HEK293T (cell line): ENCODE measurements around the gene SETD1B.

Experiments used
- ARNT ChIP-seq: fragments of 450-650 bp; IDR thresholded peaks from 2 replicates; pipeline ENCODE4 v1.6.1; 2017; ENCODE audit warnings: mild to moderate bottlenecking
- BHLHE40 ChIP-seq: fragments of 450-650 bp; IDR thresholded peaks from 2 replicates; pipeline ENCODE4 v1.6.1; 2016; ENCODE audit warnings: mild to moderate bottlenecking, moderate library complexity, borderline replicate concordance
- FOXA1 ChIP-seq: fragments of 450-650 bp; IDR thresholded peaks from 2 replicates; pipeline ENCODE4 v1.6.1; 2016; ENCODE audit warnings: mild to moderate bottlenecking
- FOXK2 ChIP-seq: fragments of 450-650 bp; IDR thresholded peaks from 2 replicates; pipeline ENCODE4 v1.6.1; 2016; ENCODE audit warnings: mild to moderate bottlenecking
- HDGF ChIP-seq: fragments of 450-650 bp; IDR thresholded peaks from 2 replicates; pipeline ENCODE4 v1.6.1; 2017; ENCODE audit warnings: antibody characterized with exemption, borderline replicate concordance
- NFRKB ChIP-seq: fragments of 450-650 bp; IDR thresholded peaks from 2 replicates; pipeline ENCODE4 v1.6.1; 2016; ENCODE audit warnings: mild to moderate bottlenecking, moderate library complexity
- PKNOX1 ChIP-seq: fragments of 450-650 bp; IDR thresholded peaks from 2 replicates; pipeline ENCODE4 v1.6.1; 2016
- SP1 ChIP-seq: fragments of 450-650 bp; IDR thresholded peaks from 2 replicates; pipeline ENCODE4 v1.6.1; 2017
- TARDBP ChIP-seq: fragments of 450-650 bp; IDR thresholded peaks from 2 replicates; pipeline ENCODE4 v1.6.1; 2016
- ZNF384 ChIP-seq: fragments of 450-650 bp; IDR thresholded peaks from 2 replicates; pipeline ENCODE4 v1.6.1; 2016

- no peak for TF ChIP-seq PKNOX1
- TF ChIP-seq FOXA1: no peak
- no peak for TF ChIP-seq TARDBP
- no peak for TF ChIP-seq HDGF
- no peak for TF ChIP-seq BHLHE40
- no peak for TF ChIP-seq SP1
- no peak for TF ChIP-seq ZNF384
- no peak for TF ChIP-seq NFRKB
- no peak for TF ChIP-seq FOXK2
- no peak for TF ChIP-seq ARNT
These were observed 18.7 kb downstream of the SETD1B start for GRCh38 chr12:121822393-121823100.
